GM12865 (cell line): ENCODE data around the gene MT1B.
"Not testable (repeated sequence)": the region's sequence is repeated elsewhere in the genome, so short reads cannot be mapped to it uniquely, and the experiment has no call there.

Experiments
- DNase-seq: peaks from one replicate; pipeline ENCODE4 v3.0.0; 2010; ENCODE audit warnings: low read depth
- H3K4me3 ChIP-seq: 2 replicates; pipeline ENCODE4 v1.5.1; 2011; ENCODE audit warnings: mild to moderate bottlenecking, low read depth, low read length, control low read depth
- CTCF ChIP-seq: IDR thresholded peaks from 2 replicates; pipeline ENCODE4 v1.5.1; 2011; ENCODE audit warnings: low read length, control low read depth, low read depth, inconsistent platforms; ENCODE audit not compliant: insufficient read depth; ENCODE audit errors: missing control alignments

Gene MT1B

GRCh38 chr16:56618138-56618537, 33.5 kb upstream of the MT1B start:
- no peak overlapping the region for H3K4me3 ChIP-seq
- no peak for DNase-seq
- no peak for TF ChIP-seq CTCF

- H3K4me3 ChIP-seq = no peak overlapping the region
- DNase-seq = no peak
- no peak for TF ChIP-seq CTCF
These were observed 31.3 kb upstream of the MT1B start for GRCh38 chr16:56620339-56620897.

GRCh38 chr16:56621665-56622445, 29.8 kb upstream of the MT1B start:
- not testable (repeated sequence) for DNase-seq, H3K4me3 ChIP-seq

- DNase-seq, H3K4me3 ChIP-seq: not testable (repeated sequence)
These were observed 28.5 kb upstream of the MT1B start for GRCh38 chr16:56623184-56623583.

GRCh38 chr16:56623637-56624036, 28.0 kb upstream of the MT1B start:
- H3K4me3 ChIP-seq = no peak overlapping the region
- DNase-seq = no peak

GRCh38 chr16:56625140-56625942, 26.3 kb upstream of the MT1B start, which contains the start of gene MT1E:
TSS of gene MT1E (plus strand) at chr16:56625781. CDS start at chr16:56625852, 71 bp downstream.
- no peak within 1 kb of the TSS for H3K4me3 ChIP-seq
- DNase-seq = peak; percentile 41

More at GRCh38 chr16:56623637-56624036, 28.0 kb upstream of the MT1B start:
- TF ChIP-seq CTCF = no peak

GRCh38 chr16:56625943-56626654, 25.6 kb upstream of the MT1B start:
- H3K4me3 ChIP-seq = no peak overlapping the region
- no peak for TF ChIP-seq CTCF
- no peak for DNase-seq

More at GRCh38 chr16:56625140-56625942, 26.3 kb upstream of the MT1B start, which contains the start of gene MT1E:
- no peak for TF ChIP-seq CTCF
